ENCODE results near the gene CCDC159.
"Not testable (repeated sequence)": the region's sequence is repeated elsewhere in the genome, so short reads cannot be mapped to it uniquely, and the experiment has no call there.

Gene CCDC159, protein sequence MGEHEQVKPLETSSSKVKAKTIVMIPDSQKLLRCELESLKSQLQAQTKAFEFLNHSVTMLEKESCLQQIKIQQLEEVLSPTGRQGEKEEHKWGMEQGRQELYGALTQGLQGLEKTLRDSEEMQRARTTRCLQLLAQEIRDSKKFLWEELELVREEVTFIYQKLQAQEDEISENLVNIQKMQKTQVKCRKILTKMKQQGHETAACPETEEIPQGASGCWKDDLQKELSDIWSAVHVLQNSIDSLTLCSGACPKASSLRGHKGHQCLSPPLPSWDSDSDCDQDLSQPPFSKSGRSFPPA

DNA sequence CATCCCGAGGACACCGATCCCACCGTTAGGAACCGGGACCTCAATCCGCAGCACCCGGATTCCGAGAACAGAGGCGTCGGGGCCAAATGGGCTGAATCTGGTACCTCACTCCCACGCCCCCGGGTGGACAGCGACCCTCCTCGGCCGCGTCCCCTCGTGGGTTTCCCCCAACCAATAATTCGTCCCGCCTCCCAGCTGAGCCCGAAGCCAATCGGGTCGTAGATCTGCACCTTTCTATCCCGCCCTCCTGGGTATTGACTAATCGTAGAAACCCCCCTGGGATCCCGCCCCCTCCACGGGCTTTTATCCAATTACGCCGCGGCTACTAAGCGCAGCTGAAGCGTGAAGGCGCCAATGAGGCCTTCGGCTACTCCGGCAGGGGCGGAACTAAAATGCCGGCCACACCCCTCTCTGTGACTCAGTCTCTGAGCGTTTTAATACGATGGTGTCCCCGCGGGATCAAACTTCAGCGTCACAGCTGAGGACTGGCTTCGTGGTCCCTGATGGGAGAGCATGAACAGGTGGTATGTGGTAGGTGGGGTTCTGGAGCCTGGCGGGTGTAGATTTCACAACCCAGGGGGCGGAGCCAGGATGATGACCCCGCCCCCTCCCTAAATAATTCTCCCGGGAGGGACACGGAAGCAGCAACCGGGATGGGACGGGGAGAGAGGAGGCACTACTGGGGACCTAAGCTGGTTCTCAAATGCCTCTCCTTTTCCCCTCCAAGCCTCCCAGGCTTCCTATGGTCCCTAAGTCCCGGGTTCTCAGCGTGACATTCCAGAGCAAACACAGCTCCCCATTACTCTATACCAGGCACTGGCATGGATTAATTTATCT is at the start of gene CCDC159, which contains the start of gene TMEM205:
CCDC159 (plus strand) TSS at position 416 of the 837 bp plus-strand sequence; CDS start at position 504, 88 bp downstream.
TMEM205 (minus strand) TSS at position 165 of the 837 bp plus-strand sequence. CDS start 649 bp downstream, outside the sequence.
- peak; percentile 98 for DNase-seq

DNA sequence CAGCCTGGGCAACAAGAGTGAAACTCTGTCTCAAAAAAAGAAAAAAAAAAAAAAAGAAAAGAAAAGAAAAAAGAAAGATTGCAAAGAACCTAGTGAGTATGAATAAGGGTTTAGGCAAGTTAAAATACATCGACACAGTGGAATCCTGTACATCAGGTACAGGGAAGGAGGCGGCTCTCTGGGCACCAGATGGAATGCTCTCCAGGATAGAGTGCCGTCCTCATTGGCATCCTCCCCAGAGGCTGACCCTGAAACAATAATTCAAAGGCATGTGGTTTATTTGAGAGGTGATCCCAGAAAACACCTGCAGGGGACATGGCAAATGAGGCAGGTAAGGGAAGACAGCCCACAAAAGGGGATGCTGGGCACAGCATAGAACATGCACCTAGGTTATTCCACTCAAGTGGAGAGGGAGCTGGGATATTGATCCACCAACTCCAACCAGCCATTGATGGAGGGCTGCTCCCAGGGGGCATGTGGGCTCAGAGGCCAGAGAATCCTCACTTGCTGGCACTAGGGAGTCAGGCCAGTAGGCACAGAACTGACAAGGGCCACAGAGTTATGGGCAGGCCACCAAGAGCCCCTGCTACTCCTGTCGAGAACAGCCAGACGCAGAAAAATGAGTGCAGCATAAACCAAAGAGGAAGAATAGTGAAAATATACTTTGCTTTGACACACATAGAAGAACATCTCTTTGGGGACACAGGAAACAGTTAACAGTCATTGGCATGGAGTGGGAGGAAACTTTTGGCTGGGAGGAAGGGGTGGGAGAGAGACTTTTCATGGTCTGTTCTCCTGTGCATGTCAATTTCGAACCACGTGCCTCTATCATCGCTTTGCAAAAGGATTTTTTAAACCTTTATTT is 46.1 kb upstream of the CCDC159 start:
- no peak for DNase-seq

DNA sequence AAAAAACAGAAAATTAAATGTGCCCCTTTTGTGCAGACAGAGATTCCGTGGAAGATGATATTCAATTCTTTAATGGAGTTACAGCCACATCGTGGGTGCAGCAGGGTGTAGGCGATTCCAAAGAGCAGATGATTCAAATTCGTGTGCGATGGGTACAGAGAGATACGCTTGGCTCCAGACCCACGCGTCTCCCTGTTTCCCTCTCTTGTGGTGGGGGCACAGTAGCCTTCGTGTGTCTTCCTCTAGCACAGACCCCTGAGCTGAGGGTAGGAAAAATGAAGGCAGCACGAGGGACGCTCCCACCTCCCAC is 45.6 kb upstream of the CCDC159 start:
- no peak for DNase-seq

DNA sequence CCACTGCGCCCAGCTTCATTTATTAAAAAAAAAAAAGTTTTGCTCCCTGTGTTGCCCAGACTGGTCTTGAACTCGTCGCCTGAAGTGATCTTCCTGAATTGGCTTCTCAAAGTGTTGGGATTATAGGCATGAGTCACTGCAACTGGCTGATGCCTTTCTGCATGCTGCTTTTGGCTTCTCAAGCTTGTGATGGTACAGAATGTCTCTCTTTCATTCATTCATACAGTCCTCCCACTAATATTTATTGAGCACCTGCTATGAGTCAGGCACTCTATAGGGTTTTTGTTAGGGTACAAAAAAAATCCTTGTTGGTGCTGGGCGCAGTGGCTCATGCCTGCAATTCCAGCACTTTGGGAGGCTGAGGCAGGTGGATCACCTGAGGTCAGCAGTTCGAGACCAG is 41.4 kb upstream of the CCDC159 start:
- no peak for DNase-seq

DNA sequence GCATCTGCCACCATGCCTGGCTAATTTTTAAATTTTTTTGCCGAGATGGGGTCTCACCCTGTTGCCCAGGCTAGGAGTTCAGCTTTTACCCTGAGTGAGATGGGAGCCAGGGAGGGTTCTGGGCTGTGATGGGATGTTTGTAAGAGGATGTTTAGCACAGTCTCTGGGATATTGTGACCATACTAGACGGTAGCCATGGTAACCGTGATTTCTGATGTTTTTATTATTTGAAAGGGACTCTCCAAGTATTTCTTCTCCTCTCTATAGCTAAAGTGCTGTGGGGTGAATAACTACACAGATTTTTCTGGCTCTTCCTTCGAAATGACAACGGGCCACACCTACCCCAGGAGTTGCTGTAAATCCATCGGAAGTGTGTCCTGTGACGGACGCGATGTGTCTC is 40.0 kb upstream of the CCDC159 start:
- no peak for DNase-seq

DNA sequence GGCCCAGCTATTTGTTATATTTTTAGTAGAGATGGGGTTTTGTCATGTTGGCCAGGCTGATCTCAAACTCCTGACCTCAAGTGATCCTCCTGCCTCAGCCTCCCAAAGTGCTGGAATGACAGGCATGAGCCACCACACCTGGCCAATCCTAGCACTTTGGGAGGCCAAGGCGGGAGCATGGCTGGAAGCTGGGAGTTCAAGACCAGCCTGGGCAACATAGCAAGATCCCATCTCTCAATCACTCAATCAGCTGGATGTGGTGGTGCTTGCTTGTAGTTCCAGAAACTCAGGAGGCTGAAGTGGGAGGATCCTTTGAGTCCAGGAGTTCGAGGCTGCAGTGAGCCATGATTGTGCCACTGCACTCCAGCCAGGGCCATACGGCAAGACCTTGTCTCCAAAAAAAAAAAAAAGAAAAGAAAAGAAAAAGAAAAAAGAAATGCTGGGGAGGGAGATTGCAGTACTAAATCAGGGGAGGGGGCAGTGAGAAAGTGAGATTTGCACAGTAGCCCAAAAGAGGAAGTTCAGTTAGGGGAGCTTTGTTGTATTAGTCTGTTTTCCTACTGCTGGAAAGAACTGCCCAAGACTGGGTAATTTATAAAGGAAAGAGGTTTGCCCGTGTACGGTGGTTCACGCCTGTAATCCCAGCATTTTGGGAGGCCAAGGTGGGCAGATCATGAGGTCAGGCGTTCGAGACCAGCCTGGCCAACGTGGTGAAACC is 25.9 kb upstream of the CCDC159 start:
- not testable (repeated sequence) for DNase-seq

DNA sequence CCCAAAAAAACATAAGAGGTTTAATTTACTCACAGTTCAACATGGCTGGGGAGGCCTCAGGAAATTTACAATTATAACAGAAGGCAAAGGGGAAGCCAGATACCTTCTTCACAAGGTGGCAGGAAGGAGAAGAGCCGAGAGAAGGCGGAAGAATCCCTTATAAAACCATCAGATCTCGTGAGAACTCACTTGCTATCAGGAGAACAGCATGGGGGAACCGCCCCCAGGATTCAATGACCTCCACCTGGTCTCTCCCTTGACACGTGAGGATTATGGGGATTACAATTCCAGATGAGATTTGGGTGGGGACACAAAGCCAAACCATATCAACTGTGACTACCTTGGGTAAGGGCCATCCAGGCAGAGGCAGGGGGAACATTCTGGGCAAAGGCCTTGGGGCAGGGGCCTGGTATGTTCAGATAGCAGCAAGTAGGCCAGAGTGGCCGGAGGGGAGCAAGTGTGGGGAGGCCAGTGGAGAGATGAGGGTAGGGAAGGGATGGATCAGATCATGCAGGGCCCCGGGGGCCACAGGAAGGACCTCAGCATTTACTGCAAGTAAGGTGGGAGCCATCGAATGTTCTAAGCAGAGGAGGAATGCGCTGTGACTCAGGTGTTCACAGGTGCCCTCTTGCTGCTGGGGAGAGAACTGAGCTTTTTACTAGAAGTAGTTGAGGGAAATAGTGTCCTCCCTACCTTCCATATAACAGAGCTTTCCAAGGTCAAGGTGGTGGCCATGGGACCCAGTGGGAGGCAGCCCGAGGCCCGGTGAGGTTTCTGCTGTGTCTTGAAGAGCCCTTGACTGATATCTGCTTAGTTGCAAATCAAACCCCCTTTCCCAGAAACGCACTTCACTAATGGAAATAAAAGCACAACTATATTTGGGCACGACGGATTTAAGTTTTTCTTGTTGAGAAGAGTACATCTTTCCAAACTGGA is 24.9 kb upstream of the CCDC159 start:
- DNase-seq = no peak

DNA sequence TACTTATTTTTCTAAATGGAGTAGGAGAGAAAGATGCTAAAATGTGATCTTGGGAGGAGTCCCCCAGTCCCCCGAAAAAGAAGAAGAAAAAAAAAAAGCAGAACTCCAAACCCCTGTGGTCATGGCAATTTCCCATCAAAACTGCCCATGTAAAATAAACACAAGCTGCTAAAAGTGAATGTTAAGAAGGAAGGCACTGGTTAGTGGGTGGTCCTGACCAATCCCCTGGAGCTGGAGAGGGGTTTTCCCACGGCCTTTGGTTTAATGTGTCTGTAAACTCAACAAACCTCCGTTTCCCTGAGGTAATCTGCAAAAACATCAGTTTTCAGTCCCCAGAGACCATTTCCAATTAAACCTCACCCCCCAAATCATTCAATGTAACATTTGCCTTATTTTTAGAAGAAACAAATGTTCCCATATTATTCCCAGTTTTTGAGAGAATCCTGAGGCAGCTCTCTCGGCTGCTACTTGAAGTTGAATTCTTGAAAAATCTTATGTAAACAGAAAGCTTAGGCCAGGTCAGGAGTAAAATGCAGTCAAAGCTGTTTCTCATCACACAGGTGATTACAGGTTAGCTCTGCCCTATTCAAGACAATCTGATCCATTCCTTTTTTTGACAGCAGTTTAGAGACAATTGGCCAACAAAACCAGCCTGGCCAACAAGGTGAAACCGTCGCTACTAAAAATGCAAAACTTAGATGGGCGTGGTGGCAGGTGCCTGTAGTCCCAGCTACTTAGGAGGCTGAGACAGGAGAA is 23.9 kb upstream of the CCDC159 start:
- DNase-seq = no peak

DNA sequence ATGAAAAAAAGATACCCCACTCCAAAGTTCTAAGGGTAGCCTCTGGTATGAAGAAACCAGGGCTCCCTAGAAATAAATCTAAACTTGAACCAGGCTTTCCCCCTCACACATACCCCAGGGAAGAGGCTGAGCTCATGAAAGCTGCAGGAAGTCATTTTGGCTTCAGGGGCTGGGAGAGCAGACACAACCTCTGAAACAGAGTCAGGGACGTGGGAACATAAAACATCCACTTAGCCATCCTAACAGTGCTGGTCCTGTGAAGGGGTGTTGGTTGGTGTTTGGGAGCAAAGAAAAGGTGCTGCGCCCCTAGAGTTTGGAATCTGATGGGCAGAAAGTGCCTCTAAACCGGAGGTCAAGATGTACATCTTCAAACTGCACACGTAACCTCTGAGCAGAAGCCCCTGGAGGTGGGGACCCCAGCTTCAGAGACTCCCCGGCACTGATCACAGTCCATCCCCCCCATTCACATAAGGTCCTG is 22.7 kb upstream of the CCDC159 start:
- no peak for DNase-seq

DNA sequence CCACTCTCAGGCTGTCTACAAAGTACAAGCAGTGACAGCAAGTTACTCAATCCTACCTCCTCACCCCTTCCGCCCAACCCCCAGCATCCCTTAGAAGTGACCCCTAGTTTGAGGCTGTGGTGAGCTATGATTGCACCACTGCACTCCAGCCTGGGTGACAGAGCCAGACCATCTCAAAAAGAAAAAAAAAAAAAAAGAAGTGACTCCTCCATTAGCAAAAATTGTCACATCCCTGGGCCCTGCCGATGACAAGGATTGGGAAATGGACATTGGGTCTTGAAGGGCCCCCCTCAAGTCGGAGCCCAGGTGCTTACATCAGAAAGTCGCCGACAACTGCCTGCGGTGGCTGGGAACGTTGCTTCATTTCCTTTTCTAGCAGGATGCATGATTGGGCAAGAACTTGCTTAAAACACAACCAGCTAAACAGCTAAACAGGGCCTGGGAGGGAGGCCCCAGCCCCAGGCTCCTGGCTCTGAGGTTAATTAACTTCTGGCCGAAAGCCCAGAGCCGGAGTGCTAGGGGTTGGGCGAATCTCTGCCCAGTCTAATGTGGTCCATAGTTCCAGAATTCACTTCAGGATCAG is 22.1 kb upstream of the CCDC159 start:
- peak; percentile 89 for DNase-seq

DNA sequence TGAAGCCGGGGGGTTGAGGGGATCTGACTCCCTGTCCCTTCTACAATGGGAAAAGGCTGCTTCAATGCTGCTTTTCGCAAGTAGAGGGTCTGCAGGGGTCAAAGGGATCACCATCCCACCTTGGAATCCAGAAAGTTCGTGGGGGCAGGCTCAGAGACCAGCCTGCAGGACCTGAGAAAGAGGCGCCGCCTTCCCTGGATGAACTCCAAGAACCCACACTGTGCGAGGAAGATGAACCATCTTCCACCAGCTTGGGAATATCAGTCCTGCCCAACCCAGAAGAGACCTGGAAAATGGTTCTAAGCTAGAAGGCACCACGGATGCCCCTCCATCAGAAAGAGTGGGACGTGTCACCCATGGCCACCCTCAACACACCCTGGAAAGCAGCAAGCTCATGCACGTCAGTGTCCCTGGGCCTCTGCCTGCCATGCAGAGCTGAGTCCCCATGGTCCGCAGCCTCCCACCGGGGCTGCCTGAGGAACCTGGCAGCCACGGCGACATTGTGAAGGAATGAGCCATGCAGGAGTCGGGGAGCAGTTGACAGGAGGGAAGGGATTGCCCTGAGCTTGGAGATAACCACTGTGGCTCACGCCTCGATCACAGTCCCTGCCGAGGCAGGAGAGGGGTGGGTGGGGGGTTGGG is 21.4 kb upstream of the CCDC159 start:
- DNase-seq = no peak

DNA sequence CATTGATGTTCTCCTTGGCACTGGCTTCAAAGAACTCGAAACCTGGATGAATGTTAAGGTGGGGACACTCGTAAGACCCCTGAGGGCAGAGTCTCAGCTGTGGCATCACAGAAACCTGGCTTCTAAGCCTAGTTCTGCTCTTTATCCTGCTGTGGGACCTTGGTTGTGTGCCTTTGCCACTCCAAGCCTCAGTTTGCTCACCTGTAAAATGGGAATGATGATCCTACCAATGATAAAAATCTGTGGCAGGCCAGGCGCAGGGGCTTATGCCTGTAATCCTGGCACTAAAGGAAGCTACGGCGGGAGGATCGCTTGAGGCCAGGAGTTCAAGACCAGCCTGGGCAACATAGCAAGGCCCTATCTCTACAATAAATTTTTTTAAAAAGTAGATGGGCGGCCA is 20.8 kb upstream of the CCDC159 start:
- no peak for DNase-seq

DNA sequence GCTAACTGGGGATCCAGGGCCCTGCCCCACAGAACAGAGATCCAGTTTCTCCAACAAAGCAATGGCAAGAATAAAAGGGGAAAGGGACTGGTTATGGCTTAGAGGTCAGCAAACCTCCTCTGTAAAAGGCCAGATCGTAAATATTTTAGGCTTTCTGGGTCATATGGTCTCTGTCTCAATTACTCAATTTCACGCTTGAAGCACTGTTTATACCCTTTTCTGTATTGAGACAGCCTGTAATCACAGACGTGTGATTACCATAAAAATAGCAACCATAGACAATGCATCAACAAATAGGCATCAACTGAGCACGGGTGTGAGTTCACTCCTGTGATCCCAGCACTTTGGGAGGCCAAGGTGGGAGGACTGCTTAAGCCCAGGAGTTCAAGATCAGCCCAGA is 16.2 kb upstream of the CCDC159 start:
- no peak for DNase-seq

DNA sequence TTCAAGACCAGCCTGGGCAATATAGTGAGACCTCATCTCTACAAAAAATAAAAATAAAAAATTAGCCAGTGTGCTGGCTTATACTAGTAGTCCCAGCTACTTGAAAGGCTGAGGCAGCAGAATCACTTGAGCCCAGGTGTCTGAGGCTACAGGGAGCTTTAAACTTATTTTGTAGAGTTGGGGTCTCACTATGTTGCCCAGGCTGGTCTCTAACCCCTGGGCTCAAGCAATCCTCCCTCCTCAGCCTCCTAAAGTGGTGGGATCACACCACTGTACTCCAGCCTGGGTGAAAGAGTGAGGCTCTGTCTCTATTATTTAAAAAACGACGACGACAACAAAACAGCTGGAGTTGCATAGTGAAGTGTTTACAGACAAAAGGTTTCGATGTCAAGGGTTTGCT is 14.8 kb upstream of the CCDC159 start:
- no peak for DNase-seq

DNA sequence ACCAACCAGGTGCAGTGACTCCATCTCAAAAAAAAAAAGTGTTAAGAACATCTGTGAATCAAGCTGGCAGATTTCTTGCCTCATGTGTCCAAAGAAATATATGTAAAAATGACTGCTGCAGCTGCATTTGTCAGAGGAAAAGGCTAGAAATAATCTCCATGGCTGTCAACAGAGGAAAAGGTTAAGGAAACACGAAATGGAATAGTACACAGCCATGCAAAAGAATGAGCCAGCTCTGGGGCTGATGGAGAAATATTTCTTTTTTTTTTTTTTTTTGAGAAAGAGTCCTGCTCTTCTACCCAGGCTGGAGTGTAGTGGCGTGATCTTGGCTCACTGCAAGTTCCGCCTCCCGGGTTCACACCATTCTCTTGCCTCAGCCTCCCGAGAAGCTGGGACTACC is 13.5 kb upstream of the CCDC159 start:
- DNase-seq = no peak

DNA sequence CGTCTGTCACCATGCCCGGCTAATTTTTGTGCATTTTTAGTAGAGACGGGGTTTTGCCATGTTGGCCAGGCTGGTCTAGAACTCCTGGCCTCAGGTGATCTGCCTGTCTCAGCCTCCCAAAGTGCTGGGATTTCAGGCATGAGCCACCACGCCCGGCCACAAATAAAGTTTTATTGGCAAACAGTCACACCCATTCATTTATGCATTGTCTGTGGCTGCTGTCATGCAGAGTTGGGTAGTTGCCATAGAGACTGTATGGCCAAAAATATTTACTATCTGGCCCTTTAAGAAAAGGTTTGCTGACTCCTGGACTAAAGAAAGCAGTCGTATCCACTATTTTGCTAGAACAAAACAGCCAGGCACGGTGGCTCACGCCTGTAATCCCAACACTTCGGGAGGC is 12.5 kb upstream of the CCDC159 start:
- DNase-seq = peak; percentile 24

DNA sequence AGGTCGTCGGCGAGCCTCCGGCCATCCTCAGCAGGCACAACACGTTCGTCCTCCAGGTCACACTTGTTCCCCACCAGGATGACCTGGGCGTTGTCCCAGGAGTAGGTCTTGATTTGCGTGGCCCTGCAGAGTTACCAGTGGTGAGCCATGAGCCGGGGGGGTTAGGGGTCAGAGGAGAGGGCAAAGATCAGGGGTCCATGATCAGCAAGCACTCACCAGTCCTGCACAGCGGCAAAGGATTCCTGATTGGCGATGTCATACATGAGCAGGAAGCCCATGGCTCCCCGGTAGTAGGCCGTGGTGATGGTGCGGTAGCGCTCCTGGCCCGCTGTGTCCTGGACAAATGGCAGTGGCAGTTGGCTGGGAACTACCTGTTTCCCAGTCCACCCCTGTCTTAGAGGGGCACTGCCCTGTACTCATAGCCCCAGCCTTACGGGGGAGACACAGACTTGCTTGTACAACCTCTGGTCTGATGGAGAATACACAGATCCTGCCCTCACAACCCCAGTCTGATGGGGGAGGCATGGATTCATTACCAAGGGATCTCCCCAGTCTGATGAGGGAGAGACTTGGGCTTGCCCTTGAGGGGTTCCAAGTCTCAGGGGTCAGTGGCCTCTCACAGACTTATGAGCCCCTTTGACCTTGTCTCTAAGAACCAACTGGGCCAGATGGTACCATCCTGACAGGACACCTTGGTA is 10.7 kb upstream of the CCDC159 start:
- no peak for DNase-seq

DNA sequence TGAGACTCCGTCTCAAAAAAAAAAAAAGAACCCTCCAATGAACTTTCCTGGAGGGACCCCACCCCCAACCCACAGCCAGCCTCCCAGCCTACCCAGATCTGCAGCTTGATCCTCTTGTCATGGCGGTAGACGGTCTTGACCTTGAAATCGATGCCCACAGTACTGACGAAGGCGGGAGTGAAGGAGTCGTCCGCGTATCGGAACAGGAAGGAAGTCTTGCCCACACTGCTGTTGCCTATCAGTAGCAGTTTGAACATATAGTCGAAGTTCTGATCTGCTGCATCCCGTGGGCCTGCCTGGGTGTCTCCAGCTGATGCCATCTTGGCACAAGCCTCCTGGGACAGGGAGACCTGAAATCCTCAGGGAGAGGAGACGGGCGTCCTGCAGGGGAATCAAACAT is 9.2 kb upstream of the CCDC159 start:
- no peak for DNase-seq

DNA sequence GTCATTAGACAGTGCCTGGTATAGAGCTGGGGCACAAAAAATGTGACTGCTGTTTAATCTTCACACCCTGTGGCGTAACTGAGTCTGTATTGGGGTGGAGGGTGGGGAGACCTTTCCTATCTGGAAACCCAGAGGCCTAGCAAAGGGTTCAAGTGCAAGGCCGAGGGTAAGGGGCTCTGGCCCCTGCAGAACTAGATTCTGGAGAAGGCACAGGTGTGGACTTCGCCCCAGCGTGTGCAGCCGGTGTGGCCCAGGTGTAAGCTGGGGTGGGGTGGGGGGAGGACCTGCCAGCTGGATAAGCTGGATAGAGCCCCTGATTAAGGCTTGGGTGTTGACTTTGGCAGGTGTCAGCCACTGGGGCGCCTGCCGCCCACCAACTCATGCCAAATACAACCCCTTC is 8.2 kb upstream of the CCDC159 start:
- no peak for DNase-seq
